GM18517 (cell line): Measurements from ENCODE around the gene DNM1.

Source experiments
- ATAC-seq: cut with Tn5 transposase; IDR thresholded peaks from one replicate; pipeline ENCODE4 v1.9.1; 2021; ENCODE audit warnings: mild to moderate bottlenecking, moderate library complexity; ENCODE audit not compliant: unreplicated experiment

DNM1 gene

GRCh38 chr9:128204858-128205257, 1.7 kb downstream of the DNM1 start:
- ATAC-seq: no peak

GRCh38 chr9:128205296-128205944, 2.2 kb downstream of the DNM1 start:
- no peak for ATAC-seq

- ATAC-seq: no peak
Measured at GRCh38 chr9:128206484-128206883, 3.3 kb downstream of the DNM1 start.

- ATAC-seq: no peak
Measured at GRCh38 chr9:128206916-128207910, 4.0 kb downstream of the DNM1 start.

GRCh38 chr9:128208386-128208785, 5.2 kb downstream of the DNM1 start:
- ATAC-seq: no peak

GRCh38 chr9:128208946-128209669, 5.9 kb downstream of the DNM1 start:
- no peak for ATAC-seq

GRCh38 chr9:128211186-128211980, 8.2 kb downstream of the DNM1 start:
- no peak for ATAC-seq

GRCh38 chr9:128211981-128212281, 8.8 kb downstream of the DNM1 start:
- no peak for ATAC-seq

GRCh38 chr9:128213746-128214497, 10.7 kb downstream of the DNM1 start:
- no peak for ATAC-seq

- ATAC-seq: no peak
Measured at GRCh38 chr9:128214571-128215490, 11.7 kb downstream of the DNM1 start.

GRCh38 chr9:128215491-128216409, 12.6 kb downstream of the DNM1 start:
- no peak for ATAC-seq

- no peak for ATAC-seq
Measured at GRCh38 chr9:128216781-128217553, 13.8 kb downstream of the DNM1 start.

- ATAC-seq: no peak
Measured at GRCh38 chr9:128218172-128218517, 15.0 kb downstream of the DNM1 start.

- peak; percentile 89 for ATAC-seq
Measured at GRCh38 chr9:128218518-128219389, 15.6 kb downstream of the DNM1 start.

GRCh38 chr9:128219831-128220230, 16.7 kb downstream of the DNM1 start:
- ATAC-seq: no peak

GRCh38 chr9:128222026-128222425, 18.8 kb downstream of the DNM1 start:
- ATAC-seq: no peak
